ENCODE data around the gene CYB561. TPM values are rescaled to one million over a fixed set of nuclear protein-coding genes. Genes with fewer than 3 reads are reported as not detected.
A peak's percentile ranks its signal among the peaks of the same experiment; 100 is the strongest.

Gene CYB561
- total and polyA plus RNA-seq, 4 donors: 41.2 to 97.9 (median 45.8) TPM

GRCh38 chr17:63405741-63406261, 40.3 kb downstream of the CYB561 start:
- WGBS, 2 donors: 81 to 84% methylated on average over 6 of the region's 6 CpGs
- Histone ChIP-seq H3K4me3 (no peak overlapping the region), H3K36me3 (ENCODE audit: control insufficient read depth in 4 of 4, insufficient read depth in 4 of 4, low read length in 4 of 4) (peaks cover 0 to 30% (median 17%) of the 10 kb centered on the region in 4 donors), H3K9ac (ENCODE audit: insufficient read depth in 1 of 2, low read length in 2 of 2) (no peak overlapping the region), H3K27ac (ENCODE audit: low read depth in 1 of 2, low read length in 1 of 2) (no peak overlapping the region), H3K9me3 (ENCODE audit: control insufficient read depth in 4 of 4, insufficient read depth in 3 of 4, low read length in 3 of 4) (no peaks in the 10 kb centered on the region), H3K4me1 (ENCODE audit: control insufficient read depth in 5 of 5, insufficient read depth in 5 of 5, low read length in 5 of 5) (peaks cover 0 to 45% (median 13%) of the 10 kb centered on the region in 5 donors), H3K27me3 (ENCODE audit: control insufficient read depth in 3 of 3, insufficient read depth in 3 of 3, low read length in 2 of 3) (no peaks in the 10 kb centered on the region)
- peak; percentile 67 for TF ChIP-seq CTCF (IDR thresholded peaks at IDR 0.05; ENCODE audit: control extremely low read depth, extremely low read depth)
- ATAC-seq (ENCODE audit: insufficient read depth, low FRiP score) (peak; percentile 75), DNase-seq (peak in 2 of 3 donors; percentile 76 to 85)

GRCh38 chr17:63405020-63405419, 41.1 kb downstream of the CYB561 start:
- WGBS, 2 donors: 94 to 95% methylated on average over 9 of the region's 9 CpGs
- Histone ChIP-seq H3K9ac (ENCODE audit: insufficient read depth in 1 of 2, low read length in 2 of 2) (no peak overlapping the region), H3K27me3 (ENCODE audit: control insufficient read depth in 3 of 3, insufficient read depth in 3 of 3, low read length in 2 of 3) (no peaks in the 10 kb centered on the region), H3K36me3 (ENCODE audit: control insufficient read depth in 4 of 4, insufficient read depth in 4 of 4, low read length in 4 of 4) (peaks cover 0 to 30% (median 18%) of the 10 kb centered on the region in 4 donors), H3K4me1 (ENCODE audit: control insufficient read depth in 5 of 5, insufficient read depth in 5 of 5, low read length in 5 of 5) (peaks cover under 1 to 49% (median 13%) of the 10 kb centered on the region in 5 donors), H3K27ac (ENCODE audit: low read depth in 1 of 2, low read length in 1 of 2) (no peak overlapping the region), H3K4me3 (no peak overlapping the region), H3K9me3 (ENCODE audit: control insufficient read depth in 4 of 4, insufficient read depth in 3 of 4, low read length in 3 of 4) (no peaks in the 10 kb centered on the region)
- no peak for DNase-seq
- no peak for ATAC-seq (ENCODE audit: insufficient read depth, low FRiP score)
- no peak for TF ChIP-seq CTCF (IDR thresholded peaks at IDR 0.05; ENCODE audit: control extremely low read depth, extremely low read depth)

- peak; percentile 78 to 96 (median 95) for DNase-seq
- Histone ChIP-seq H3K9me3 (ENCODE audit: control insufficient read depth in 4 of 4, insufficient read depth in 3 of 4, low read length in 3 of 4) (no peaks in the 10 kb centered on the region), H3K36me3 (ENCODE audit: control insufficient read depth in 4 of 4, insufficient read depth in 4 of 4, low read length in 4 of 4) (peaks cover 0 to 29% (median 13%) of the 10 kb centered on the region in 4 donors), H3K4me3 (no peak overlapping the region), H3K4me1 (ENCODE audit: control insufficient read depth in 5 of 5, insufficient read depth in 5 of 5, low read length in 5 of 5) (peaks cover 1 to 68% (median 13%) of the 10 kb centered on the region in 5 donors), H3K27me3 (ENCODE audit: control insufficient read depth in 3 of 3, insufficient read depth in 3 of 3, low read length in 2 of 3) (no peaks in the 10 kb centered on the region), H3K27ac (ENCODE audit: low read depth in 1 of 2, low read length in 1 of 2) (no peak overlapping the region), H3K9ac (ENCODE audit: insufficient read depth in 1 of 2, low read length in 2 of 2) (peak overlapping the region in 1 of 2 donors; percentile 69)
- TF ChIP-seq CTCF (IDR thresholded peaks at IDR 0.05; ENCODE audit: control extremely low read depth, extremely low read depth): no peak
- WGBS, 2 donors: 71 to 77% methylated on average over 5 of the region's 5 CpGs
- ATAC-seq (ENCODE audit: insufficient read depth, low FRiP score): no peak
These were observed 43.5 kb downstream of the CYB561 start for GRCh38 chr17:63402431-63403212.

Data from lung (tissue), 12 donors.